Gastrocnemius medialis (tissue), 4 donors: ENCODE results near the gene FLT3.

Experiments used
- CTCF ChIP-seq, 5 experiments: fragments of 450-650 bp in 3 of 5; fragments of 200-600 bp in 2 of 5; sonication (generic) in 2 of 5; IDR thresholded peaks in 4 of 5; conservative IDR thresholded peaks in 1 of 5; 1 replicate in 4 of 5; 2 replicates in 1 of 5; pipeline ENCODE4 v1.5.1; 2016 to 2019; ENCODE audit warnings: antibody characterized with exemption in 5 of 5, mild to moderate bottlenecking in 3 of 5, moderate library complexity in 3 of 5
- POLR2A ChIP-seq, 2 donors: fragments of 450-650 bp; IDR thresholded peaks; one replicate each; pipeline ENCODE4 v1.6.1; 2017; ENCODE audit warnings: antibody characterized with exemption in 2 of 2, mild to moderate bottlenecking in 2 of 2, moderate library complexity in 2 of 2

GRCh38 chr13:28027607-28028364 is 72.6 kb downstream of the FLT3 start:
- TF ChIP-seq CTCF (IDR thresholded peaks at IDR 0.05 in 4 of 5, conservative IDR thresholded peaks at IDR 0.05 in 1 of 5) (no peak), POLR2A (IDR thresholded peaks at IDR 0.05) (no peak)
